PC-9 (cell line): ENCODE results near the gene CNTN5.

ENCODE experiments used
- CTCF ChIP-seq: fragments of 200-600 bp; sonication (generic); conservative IDR thresholded peaks from 2 replicates; pipeline ENCODE4 v1.6.1; 2017; ENCODE audit warnings: mixed run types, antibody characterized with exemption, mild to moderate bottlenecking, moderate library complexity
- EZH2 ChIP-seq: fragments of 200-600 bp; sonication (generic); IDR thresholded peaks from 2 replicates; pipeline ENCODE4 v1.8.0; 2017; ENCODE audit warnings: antibody characterized with exemption, low read depth

DNA sequence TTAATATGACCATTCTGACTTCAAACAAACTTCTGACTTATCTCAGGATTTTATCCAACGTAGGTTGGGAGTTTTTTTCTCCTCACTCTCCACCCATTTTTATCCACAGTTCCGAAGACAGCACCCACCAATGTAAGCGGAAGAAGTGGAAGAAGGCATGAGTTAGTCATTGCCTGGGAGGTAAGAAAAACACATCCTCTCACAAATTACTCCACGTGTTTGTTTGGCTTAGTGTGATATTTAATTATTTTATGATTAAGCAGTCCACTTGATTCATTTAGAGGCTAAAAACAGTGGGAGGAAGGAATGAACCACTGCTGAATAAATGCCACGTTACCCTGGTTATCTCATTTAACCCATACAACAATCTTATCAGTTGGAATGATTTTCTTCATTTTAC lies 1276.8 kb downstream of the CNTN5 start:
- no peak for TF ChIP-seq CTCF
- no peak for TF ChIP-seq EZH2
